GM18502 (cell line): Measurements from ENCODE around the gene VPS11.
"Not testable (repeated sequence)": the region's sequence is repeated elsewhere in the genome, so short reads cannot be mapped to it uniquely, and the experiment has no call there.

Experiments
- ATAC-seq: cut with Tn5 transposase; IDR thresholded peaks from one replicate; pipeline ENCODE4 v1.9.1; 2021; ENCODE audit warnings: mild to moderate bottlenecking; ENCODE audit not compliant: unreplicated experiment, poor library complexity

The VPS11 gene

GRCh38 chr11:119100994-119101758 lies 33.6 kb downstream of the VPS11 start:
- ATAC-seq, result peak; percentile 18

DNA sequence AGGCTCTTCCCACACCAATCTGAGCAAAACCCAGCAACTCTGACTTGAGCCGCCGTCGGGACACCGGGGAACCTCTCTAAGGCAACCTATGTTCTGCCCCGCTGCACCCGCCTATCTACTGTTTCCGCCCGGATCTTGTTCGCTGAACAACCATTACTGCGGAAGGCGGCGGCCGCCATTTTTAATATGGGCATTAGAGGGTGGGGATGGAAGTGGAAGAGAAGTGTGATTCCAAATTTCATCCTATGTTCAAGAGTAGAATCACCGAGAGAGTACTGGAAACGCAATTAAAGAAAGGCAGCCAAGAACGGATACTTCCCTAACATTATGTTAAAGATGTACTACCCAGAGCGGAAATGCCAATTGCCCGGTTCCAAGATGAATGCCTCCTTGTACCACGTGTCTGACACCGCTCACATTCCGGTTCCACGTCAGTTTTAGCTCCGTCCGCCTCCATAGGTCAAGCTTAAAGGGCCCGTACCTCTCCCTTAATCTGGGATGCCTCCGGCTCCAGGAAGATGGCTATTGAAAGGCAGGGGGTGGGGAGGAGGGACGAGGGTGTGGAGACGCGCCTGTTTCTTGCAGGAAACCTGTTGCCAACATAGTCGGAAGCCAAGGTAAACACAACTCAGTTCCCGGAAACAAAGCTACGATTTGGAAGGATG lies 34.3 kb downstream of the VPS11 start, which contains the start of gene DPAGT1:
TSS of gene DPAGT1 (minus strand) at position 95 of the 665 bp plus-strand sequence. CDS start 198 bp downstream, outside the sequence.
- ATAC-seq, result peak; percentile 83

GRCh38 chr11:119103161-119103664 lies 35.6 kb downstream of the VPS11 start:
- not testable (repeated sequence) for ATAC-seq

DNA sequence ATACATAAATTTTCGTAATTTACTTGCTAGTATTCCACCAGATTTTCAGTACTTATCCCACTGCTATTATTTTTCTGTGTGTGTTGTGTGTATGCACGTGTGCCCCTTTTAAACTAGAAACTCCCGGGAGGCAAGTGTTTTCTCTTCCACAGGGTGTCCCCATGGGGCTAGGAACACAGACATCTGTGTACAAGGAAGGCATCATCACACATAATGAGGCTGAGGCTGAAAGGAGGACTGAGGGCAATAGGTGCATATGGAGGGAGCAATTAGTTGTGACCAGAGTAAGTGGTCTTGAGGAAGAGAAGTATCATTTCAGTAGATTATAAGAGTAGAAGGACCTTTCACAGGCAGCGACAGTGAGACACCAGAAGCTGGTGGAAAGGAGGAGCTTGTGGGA lies 36.2 kb downstream of the VPS11 start:
- ATAC-seq, result no peak

DNA sequence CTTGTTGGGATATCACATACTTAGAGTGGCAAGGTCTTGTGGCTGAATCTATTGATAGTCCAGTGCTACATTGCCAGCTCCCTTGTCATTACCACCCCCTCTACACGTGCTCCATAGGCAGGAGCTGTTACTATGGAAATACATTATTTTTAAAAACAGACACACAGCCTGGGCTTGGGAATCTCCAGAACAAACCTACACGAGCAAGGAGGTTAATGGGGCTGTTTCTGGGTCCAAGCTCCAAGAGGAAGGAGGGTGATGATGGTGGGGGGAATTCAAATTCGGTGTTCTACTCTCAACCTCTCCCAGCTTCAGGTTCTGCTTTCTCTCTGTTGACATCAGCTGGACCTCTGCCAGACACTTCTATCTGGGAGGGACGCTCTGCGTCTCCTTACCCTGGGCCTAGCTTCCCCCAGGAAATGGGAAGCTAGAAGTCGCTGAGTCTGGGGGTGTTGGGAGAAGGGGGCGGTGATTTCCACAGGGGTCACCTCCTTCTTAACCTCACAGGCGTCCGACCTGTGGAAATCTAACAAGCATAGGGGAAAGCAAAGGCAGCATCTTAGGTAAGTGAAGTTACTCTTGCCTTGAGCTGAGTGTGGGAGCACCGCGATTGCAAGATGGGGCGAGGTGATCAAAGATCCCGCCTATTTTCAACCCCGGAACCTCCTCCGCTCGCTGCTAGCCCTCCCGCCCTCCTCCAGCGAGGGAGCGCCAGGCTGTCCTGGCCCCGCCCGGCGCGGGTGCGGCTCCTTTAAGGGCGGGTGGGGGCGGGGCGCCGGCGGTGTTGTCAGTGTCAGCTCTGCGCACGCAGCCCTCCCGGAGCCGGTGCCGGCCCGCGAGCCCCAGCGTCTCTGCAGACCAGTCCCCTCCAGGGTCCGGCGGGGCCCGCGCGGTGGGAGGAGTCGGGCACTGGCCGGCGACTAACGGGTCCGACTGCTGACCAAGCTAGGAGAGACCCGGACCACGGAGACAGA lies 39.2 kb downstream of the VPS11 start, which contains the start of gene C2CD2L:
TSS of gene C2CD2L (plus strand) at position 781 of the 974 bp plus-strand sequence. CDS start 398 bp downstream, outside the sequence.
- peak; percentile 76 for ATAC-seq

GRCh38 chr11:119107538-119108145 lies 40.0 kb downstream of the VPS11 start:
- ATAC-seq, result peak; percentile 32

- peak; percentile 26 for ATAC-seq
Observed at GRCh38 chr11:119108146-119108856, 40.7 kb downstream of the VPS11 start.

DNA sequence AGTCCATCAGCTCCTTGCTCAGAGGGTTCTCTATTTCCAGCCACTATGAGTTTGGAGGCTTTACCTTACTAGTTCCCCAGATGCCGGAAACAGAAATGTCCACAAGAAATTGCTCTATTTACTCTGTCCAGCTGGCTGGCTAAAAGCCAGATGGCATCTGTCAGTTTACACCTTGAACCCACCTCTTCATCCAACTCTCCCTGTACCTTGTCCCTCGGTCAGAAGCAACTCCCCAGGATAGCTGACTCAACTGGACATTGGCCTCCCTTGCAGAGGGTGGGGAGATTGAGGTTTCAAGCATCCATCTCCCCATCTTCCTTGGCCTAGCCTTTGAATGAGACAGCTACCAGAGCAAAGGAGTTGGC lies 41.2 kb downstream of the VPS11 start:
- no peak for ATAC-seq

GRCh38 chr11:119109843-119110242 lies 42.2 kb downstream of the VPS11 start:
- no peak for ATAC-seq

DNA sequence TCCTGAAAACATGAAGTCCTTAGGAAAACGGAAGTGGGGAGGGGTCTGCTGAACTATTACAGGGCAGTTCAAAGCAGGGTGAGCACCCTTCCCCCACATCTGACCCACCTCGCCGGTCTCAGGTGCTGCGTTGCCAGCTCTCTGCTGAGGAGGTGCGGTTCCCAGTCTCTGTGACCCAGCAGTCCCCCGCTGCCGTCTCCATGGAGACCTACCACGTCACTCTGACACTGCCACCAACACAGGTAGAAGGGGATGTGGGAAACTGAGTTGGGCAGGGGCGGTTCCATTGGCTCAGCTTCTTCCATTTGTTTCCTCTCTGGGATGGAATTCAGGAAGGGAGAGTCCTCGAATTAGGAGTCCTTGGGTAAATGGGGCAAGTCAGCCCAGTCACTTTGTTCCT lies 42.8 kb downstream of the VPS11 start:
- no peak for ATAC-seq

GRCh38 chr11:119111361-119111925 lies 43.8 kb downstream of the VPS11 start:
- no peak for ATAC-seq

- no peak for ATAC-seq
Observed at GRCh38 chr11:119112314-119113020, 44.8 kb downstream of the VPS11 start.

GRCh38 chr11:119113716-119114115 lies 46.1 kb downstream of the VPS11 start:
- no peak for ATAC-seq

GRCh38 chr11:119114351-119114750 lies 46.7 kb downstream of the VPS11 start:
- ATAC-seq, result no peak

DNA sequence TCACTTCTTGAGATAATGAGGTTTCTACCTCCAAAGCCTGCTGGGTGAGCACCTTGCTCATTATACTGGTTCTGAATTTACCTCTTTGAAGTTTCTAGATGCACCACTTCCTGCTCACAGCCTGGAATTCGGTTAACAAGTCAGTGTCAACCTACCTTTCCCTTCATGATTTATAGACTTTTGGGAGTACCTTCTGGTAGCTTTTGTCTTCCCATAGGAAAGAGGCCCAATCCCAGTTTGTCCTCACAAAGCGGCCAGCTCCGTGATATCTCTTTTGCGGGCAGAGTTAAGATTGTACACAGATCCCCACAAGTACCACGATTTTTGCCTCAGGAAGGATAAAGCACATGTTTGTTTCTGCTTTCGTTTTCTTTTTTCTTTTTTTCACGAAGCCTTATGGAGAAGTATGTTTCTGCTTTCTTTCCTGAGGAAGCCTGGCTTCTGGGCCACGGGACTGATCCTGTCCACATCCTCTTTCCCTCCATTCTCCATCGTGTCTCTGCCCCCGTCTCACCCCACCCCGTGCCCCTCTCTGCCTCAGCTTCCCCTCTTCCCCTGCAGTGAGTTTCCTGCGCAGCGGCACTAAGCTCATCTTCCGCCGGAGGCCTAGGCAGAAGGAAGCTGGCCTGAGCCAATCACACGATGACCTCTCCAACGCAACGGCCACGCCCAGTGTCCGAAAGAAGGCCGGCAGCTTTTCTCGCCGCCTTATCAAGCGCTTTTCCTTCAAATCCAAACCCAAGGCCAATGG lies 48.0 kb downstream of the VPS11 start:
- no peak for ATAC-seq

GRCh38 chr11:119116235-119116594 lies 48.6 kb downstream of the VPS11 start:
- no peak for ATAC-seq

DNA sequence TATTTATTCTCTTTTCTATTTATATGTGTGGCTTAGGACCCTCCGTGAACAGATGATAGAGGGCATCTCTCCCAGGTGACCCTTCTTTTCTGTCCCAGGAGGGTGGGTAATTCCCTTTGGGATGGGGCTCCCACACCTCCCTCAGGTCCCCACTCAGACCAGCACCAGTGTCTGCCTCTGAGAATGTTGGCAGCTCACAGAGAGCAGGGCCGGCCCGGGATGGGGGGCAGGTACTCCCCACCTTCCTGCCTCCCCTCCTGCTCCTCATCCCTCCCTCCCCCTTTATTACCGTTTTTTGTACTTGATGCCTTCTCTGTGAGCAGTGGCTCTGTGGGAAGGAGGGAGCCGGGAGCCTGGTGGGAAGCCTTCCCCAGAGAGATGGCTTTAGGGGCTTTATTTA lies 49.0 kb downstream of the VPS11 start:
- no peak for ATAC-seq
